Mesendoderm (in vitro differentiated cells): ENCODE data around the gene UTY.
A peak's percentile ranks its signal among the peaks of the same experiment; 100 is the strongest.

Source experiments
- DNase-seq: peaks from one replicate; pipeline ENCODE4 v3.0.0; 2013
- H2AK5ac ChIP-seq: 2 replicates; pipeline ENCODE4 v1.6.1; 2013; ENCODE audit warnings: low read length, inconsistent platforms
- H2BK120ac ChIP-seq: 2 replicates; pipeline ENCODE4 v1.6.1; 2013; ENCODE audit warnings: low read depth, mild to moderate bottlenecking, low read length, moderate library complexity, mixed read lengths
- H2BK15ac ChIP-seq: replicated peaks from 2 replicates; pipeline ENCODE4 v1.6.1; 2013; ENCODE audit warnings: low read depth, mild to moderate bottlenecking, moderate library complexity
- H2BK5ac ChIP-seq: 2 replicates; pipeline ENCODE4 v1.6.1; 2013; ENCODE audit warnings: low read length, inconsistent platforms
- H3K18ac ChIP-seq: 2 replicates; pipeline ENCODE4 v1.6.1; 2013; ENCODE audit warnings: mild to moderate bottlenecking, low read length, mixed read lengths
- H3K23ac ChIP-seq: one replicate; pipeline ENCODE4 v1.6.1; 2013; ENCODE audit warnings: low read length
- H3K27ac ChIP-seq: 2 replicates; pipeline ENCODE4 v1.5.1; 2013; ENCODE audit warnings: low read depth, mild to moderate bottlenecking, inconsistent platforms, low read length, moderate library complexity
- H3K27me3 ChIP-seq: 2 replicates; pipeline ENCODE4 v1.6.1; 2013; ENCODE audit warnings: low read length, control low read depth, mild to moderate bottlenecking, inconsistent platforms; ENCODE audit not compliant: insufficient read depth, poor library complexity
- H3K36me3 ChIP-seq: 2 replicates; pipeline ENCODE4 v1.6.1; 2013; ENCODE audit warnings: low read length, inconsistent platforms; ENCODE audit not compliant: control insufficient read depth, insufficient read depth
- H3K4ac ChIP-seq: one replicate; pipeline ENCODE4 v1.6.1; 2013; ENCODE audit warnings: low read depth, mild to moderate bottlenecking, low read length, moderate library complexity
- H3K4me1 ChIP-seq: 2 replicates; pipeline ENCODE4 v1.6.1; 2013; ENCODE audit warnings: low read depth, low read length, inconsistent platforms; ENCODE audit not compliant: control insufficient read depth
- H3K4me2 ChIP-seq: 2 replicates; pipeline ENCODE4 v1.6.1; 2013; ENCODE audit warnings: low read length
- H3K4me3 ChIP-seq: 2 replicates; pipeline ENCODE4 v1.5.1; 2013; ENCODE audit warnings: mild to moderate bottlenecking, low read length
- H3K56ac ChIP-seq: one replicate; pipeline ENCODE4 v1.6.1; 2013; ENCODE audit warnings: low read length
- H3K79me1 ChIP-seq: 2 replicates; pipeline ENCODE4 v1.6.1; 2013; ENCODE audit warnings: low read length, inconsistent platforms
- H3K79me2 ChIP-seq: 2 replicates; pipeline ENCODE4 v1.6.1; 2013; ENCODE audit warnings: mild to moderate bottlenecking, low read length; ENCODE audit not compliant: control insufficient read depth, insufficient read depth
- H3K9ac ChIP-seq: 2 replicates; pipeline ENCODE4 v1.6.1; 2013; ENCODE audit warnings: low read length, inconsistent platforms
- H4K5ac ChIP-seq: one replicate; pipeline ENCODE4 v1.6.1; 2013; ENCODE audit warnings: low read length
- H4K8ac ChIP-seq: one replicate; pipeline ENCODE4 v1.6.1; 2013; ENCODE audit warnings: low read depth, mild to moderate bottlenecking, control low read depth, low read length, moderate library complexity
- WGBS: extraction: QIAGEN DNeasy Blood & Tissue Kit; methylation state at CpG from one replicate; pipeline ENCODE4 v1.1.7; 2013; ENCODE audit warnings: low lambda C conversion rate, missing lambda C conversion rate; ENCODE audit not compliant: insufficient coverage; ENCODE audit errors: extremely low coverage; 5-methylcytosine and 5-hydroxymethylcytosine counted together

UTY gene

GRCh38 chrY:13479121-13479711, 617 bp downstream of the UTY start:
- Histone ChIP-seq H3K4me2 (peak overlapping the region; percentile 25), H4K5ac (no peak overlapping the region), H2BK15ac (no peak overlapping the region), H3K9ac (peak overlapping the region; percentile 83), H3K23ac (peak overlapping the region; percentile 6), H3K79me2 (peaks cover 19% of the 10 kb centered on the region), H2AK5ac (no peak overlapping the region), H3K27me3 (no peaks in the 10 kb centered on the region), H3K56ac (peak overlapping the region; percentile 95), H3K27ac (peak overlapping the region; percentile 62), H3K79me1 (no peaks in the 10 kb centered on the region), H2BK120ac (no peak overlapping the region), H3K4ac (peak overlapping the region; percentile 62), H3K18ac (peak overlapping the region; percentile 47), H4K8ac (no peak overlapping the region), H3K4me3 (peak overlapping the region; percentile 94), H3K4me1 (no peaks in the 10 kb centered on the region), H3K36me3 (no peaks in the 10 kb centered on the region), H2BK5ac (no peak overlapping the region)
- DNase-seq, result peak; percentile 67
- WGBS, result no CpG with 5 or more reads among the region's 34 CpGs

- Histone ChIP-seq H2BK5ac (no peak overlapping the region), H3K23ac (no peak overlapping the region), H3K18ac (no peak overlapping the region), H4K8ac (peak overlapping the region; percentile 28), H3K27me3 (no peaks in the 10 kb centered on the region), H3K4me2 (no peak overlapping the region), H2BK15ac (no peak overlapping the region), H3K4me1 (no peaks in the 10 kb centered on the region), H2AK5ac (no peak overlapping the region), H3K79me1 (no peaks in the 10 kb centered on the region), H4K5ac (no peak overlapping the region), H3K9ac (peak overlapping the region; percentile 83), H3K79me2 (peaks cover 23% of the 10 kb centered on the region), H3K4me3 (peak overlapping the region; percentile 94), H3K56ac (peak overlapping the region; percentile 95), H3K4ac (no peak overlapping the region), H2BK120ac (no peak overlapping the region), H3K27ac (no peak overlapping the region), H3K36me3 (no peaks in the 10 kb centered on the region)
- no CpG with 5 or more reads among the region's 15 CpGs for WGBS
- DNase-seq, result peak; percentile 85
Observed at GRCh38 chrY:13478126-13478785, 1.6 kb downstream of the UTY start.

DNA sequence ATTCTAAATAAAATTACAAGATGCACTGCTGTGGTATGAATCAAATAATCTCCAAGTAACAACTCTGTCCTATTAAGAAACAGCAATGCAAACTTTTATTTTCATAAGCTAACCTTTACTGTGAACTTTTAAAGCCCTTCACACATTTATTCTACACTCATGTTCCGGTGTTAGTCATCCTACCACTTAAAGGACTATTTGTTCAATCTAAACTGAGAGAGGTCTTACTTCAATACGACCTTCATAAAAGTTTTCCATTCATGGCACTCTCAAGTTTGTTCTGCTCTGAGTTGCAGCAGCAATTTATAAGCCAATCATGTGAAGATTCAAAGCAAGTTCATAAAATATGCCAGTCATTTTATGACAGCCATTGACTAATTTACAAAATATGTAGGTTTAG, 4.8 kb downstream of the UTY start:
- Histone ChIP-seq H3K4ac (no peak overlapping the region), H2BK5ac (no peak overlapping the region), H4K8ac (no peak overlapping the region), H3K27ac (no peak overlapping the region), H4K5ac (no peak overlapping the region), H3K36me3 (no peaks in the 10 kb centered on the region), H3K9ac (no peak overlapping the region), H3K27me3 (no peaks in the 10 kb centered on the region), H3K4me3 (no peak overlapping the region), H3K79me2 (peaks cover 25% of the 10 kb centered on the region), H3K4me2 (no peak overlapping the region), H2BK120ac (no peak overlapping the region), H2BK15ac (no peak overlapping the region), H3K4me1 (no peaks in the 10 kb centered on the region), H3K56ac (no peak overlapping the region), H2AK5ac (no peak overlapping the region), H3K18ac (no peak overlapping the region), H3K79me1 (no peaks in the 10 kb centered on the region), H3K23ac (no peak overlapping the region)
- DNase-seq, result no peak
- WGBS, result no CpG with 5 or more reads among the region's 2 CpGs

DNA sequence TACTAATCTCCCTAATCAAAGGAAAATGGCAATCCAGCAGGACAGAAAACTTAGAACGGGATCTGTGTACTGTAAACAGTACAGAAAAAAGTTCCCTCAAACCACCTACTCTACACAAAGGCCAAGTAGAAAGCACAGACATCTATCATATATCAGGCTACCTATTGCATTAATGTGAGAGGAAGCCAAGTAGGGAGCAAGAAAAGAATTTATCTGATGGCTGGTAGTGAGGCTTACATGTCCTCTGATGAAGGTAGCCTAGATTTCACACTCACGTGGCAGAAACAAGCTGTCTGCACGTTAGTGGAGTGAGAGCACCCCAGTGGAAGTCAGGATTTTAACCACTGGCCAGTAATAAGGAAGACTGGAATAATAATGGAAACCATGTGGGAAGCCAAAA, 28.3 kb downstream of the UTY start:
- H2AK5ac ChIP-seq, result no peak overlapping the region
- H2BK5ac ChIP-seq, result no peak overlapping the region
- H3K4me1 ChIP-seq, result no peaks in the 10 kb centered on the region
- no peak overlapping the region for H2BK120ac ChIP-seq
- no peak overlapping the region for H3K56ac ChIP-seq
- no peak overlapping the region for H3K27ac ChIP-seq
- DNase-seq, result no peak
- H2BK15ac ChIP-seq, result no peak overlapping the region
- H4K5ac ChIP-seq, result no peak overlapping the region
- no CpG with 5 or more reads among the region's 3 CpGs for WGBS
- H3K79me1 ChIP-seq, result no peaks in the 10 kb centered on the region
- H3K36me3 ChIP-seq, result no peaks in the 10 kb centered on the region
- no peak overlapping the region for H3K4me2 ChIP-seq
- H3K4me3 ChIP-seq, result no peak overlapping the region
- no peaks in the 10 kb centered on the region for H3K79me2 ChIP-seq
- H3K27me3 ChIP-seq, result no peaks in the 10 kb centered on the region
- no peak overlapping the region for H3K23ac ChIP-seq
- H3K4ac ChIP-seq, result no peak overlapping the region
- H4K8ac ChIP-seq, result no peak overlapping the region
- H3K9ac ChIP-seq, result no peak overlapping the region
- no peak overlapping the region for H3K18ac ChIP-seq

DNA sequence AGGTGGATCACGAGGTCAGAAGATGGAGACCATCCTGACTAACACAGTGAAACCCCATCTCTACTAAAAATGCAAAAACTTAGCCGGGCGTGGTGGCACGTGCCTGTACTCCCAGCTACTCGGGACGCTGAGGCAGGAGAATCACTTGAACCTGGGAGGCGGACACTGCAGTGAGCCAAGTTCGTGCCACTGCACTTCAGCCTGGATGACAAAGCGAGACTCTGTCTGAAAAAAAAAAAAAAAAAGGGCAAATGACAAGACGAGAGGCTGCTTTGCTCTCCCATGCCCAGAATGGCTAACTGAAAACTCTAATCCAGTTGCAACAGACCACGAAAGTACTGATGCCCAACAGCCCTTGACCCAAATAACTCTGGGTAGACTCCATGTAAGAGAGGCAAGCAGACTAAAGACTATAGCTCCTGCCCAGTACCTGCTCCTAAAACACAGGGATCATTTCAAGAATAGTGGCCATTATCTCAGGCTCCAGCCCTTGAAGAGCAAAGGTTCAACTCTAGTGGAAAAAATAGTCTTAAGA, 29.2 kb downstream of the UTY start:
- no peak overlapping the region for H2AK5ac ChIP-seq
- no CpG with 5 or more reads among the region's 11 CpGs for WGBS

More for the DNA sequence above, 29.2 kb downstream of the UTY start:
- H3K27ac ChIP-seq, result no peak overlapping the region
- no peak for DNase-seq
- H3K79me2 ChIP-seq, result no peaks in the 10 kb centered on the region
- no peak overlapping the region for H3K9ac ChIP-seq
- H3K4me3 ChIP-seq, result no peak overlapping the region
- no peak overlapping the region for H3K4me2 ChIP-seq
- H4K8ac ChIP-seq, result no peak overlapping the region
- H3K4me1 ChIP-seq, result no peaks in the 10 kb centered on the region
- no peak overlapping the region for H3K18ac ChIP-seq
- no peak overlapping the region for H2BK15ac ChIP-seq
- H2BK120ac ChIP-seq, result no peak overlapping the region
- no peaks in the 10 kb centered on the region for H3K79me1 ChIP-seq
- H3K36me3 ChIP-seq, result no peaks in the 10 kb centered on the region
- H4K5ac ChIP-seq, result no peak overlapping the region
- no peak overlapping the region for H3K4ac ChIP-seq
- H3K56ac ChIP-seq, result no peak overlapping the region
- no peak overlapping the region for H3K23ac ChIP-seq
- H3K27me3 ChIP-seq, result no peaks in the 10 kb centered on the region
- no peak overlapping the region for H2BK5ac ChIP-seq
